Bronchus fibroblast of lung (primary cell): ENCODE measurements around the gene RMDN2. TPM values are rescaled to one million over a fixed set of nuclear protein-coding genes. Genes with fewer than 3 reads are reported as not detected.

ENCODE experiments used
- total RNA-seq: library from RNA; depleted of rRNA; stranded (reverse); fragments of >200 nt; gene quantifications from 2 replicates; pipeline ENCODE4 v1.2.3, GENCODE V29; 2015

Gene RMDN2, protein sequence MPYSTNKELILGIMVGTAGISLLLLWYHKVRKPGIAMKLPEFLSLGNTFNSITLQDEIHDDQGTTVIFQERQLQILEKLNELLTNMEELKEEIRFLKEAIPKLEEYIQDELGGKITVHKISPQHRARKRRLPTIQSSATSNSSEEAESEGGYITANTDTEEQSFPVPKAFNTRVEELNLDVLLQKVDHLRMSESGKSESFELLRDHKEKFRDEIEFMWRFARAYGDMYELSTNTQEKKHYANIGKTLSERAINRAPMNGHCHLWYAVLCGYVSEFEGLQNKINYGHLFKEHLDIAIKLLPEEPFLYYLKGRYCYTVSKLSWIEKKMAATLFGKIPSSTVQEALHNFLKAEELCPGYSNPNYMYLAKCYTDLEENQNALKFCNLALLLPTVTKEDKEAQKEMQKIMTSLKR
- total RNA-seq = 2.4 and 2.5 TPM in 2 replicates

DNA sequence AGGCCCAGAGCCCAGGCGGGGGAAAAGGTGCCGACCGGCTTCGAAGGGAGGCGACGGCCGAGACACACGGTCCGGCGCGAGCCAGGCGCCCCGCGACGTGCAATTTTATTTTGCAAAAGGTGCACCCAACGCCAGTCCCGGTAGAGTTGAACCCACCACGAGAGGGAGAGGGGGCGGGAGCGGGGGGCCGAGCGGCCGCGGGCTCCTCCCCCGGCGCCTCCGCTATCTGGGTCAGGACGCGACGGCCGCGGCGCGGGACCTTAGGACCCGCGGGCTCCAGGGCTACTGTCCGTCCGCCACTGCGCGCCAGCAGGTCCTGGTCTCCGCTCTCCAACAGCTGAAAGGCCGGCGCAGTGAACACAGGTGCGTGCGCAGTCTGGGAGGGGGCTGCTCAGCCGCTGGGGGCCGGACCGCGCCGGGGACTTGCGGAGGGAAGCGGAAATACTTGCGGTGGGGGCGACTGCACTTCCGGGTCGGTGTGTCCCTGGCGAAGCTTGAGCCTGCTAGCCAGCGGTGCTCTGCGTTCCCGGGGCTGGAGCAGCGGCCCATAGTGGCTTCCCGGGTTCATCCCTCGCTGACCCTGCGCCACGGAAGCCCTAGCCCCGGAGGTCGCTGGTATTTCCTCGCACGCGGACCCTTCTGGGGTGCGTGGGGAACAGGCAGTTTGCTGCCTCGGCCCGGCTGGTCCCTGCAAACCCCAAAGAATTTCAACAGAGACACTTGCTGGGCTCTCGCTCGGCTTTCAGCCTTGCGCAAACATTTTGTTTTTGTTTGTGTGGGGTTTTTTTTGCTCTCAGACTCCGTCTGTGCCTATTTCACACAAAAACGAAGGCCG, at the start of gene RMDN2:
Gene RMDN2 (plus strand): TSS at position 225 of the 835 bp plus-strand sequence. CDS start 3,991 bp downstream, outside the sequence.

Other genes with a start within 250 kb of the RMDN2 start
- 81.6 and 86.6 TPM in 2 replicates for gene CYP1B1, start 150.9 kb downstream of the RMDN2 start, total RNA-seq